Suprapubic skin (tissue), 3 donors: ENCODE measurements around the gene FZD7.

Experiments used
- CTCF ChIP-seq, 2 donors: fragments of 200-600 bp in 1 of 2; fragments of 450-650 bp in 1 of 2; sonication (generic) in 1 of 2; IDR thresholded peaks; one replicate each; pipeline ENCODE4 v1.5.1; 2016 to 2019; ENCODE audit warnings: antibody characterized with exemption in 2 of 2, mild to moderate bottlenecking in 1 of 2, moderate library complexity in 1 of 2
- EP300 ChIP-seq: sonication (generic); formaldehyde crosslinking; IDR thresholded peaks from one replicate; pipeline ENCODE4 v1.6.1; 2017; ENCODE audit warnings: antibody characterized with exemption
- POLR2A ChIP-seq, 2 donors: fragments of 450-650 bp; IDR thresholded peaks; one replicate each; pipeline ENCODE4 v1.6.1; 2017; ENCODE audit warnings: antibody characterized with exemption in 2 of 2, mild to moderate bottlenecking in 2 of 2, moderate library complexity in 2 of 2

- no peak for TF ChIP-seq POLR2A (IDR thresholded peaks at IDR 0.05)
- TF ChIP-seq CTCF (IDR thresholded peaks at IDR 0.05) = no peak
- no peak for TF ChIP-seq EP300
Measured at GRCh38 chr2:202044777-202045176, 11.1 kb downstream of the FZD7 start.
